Suprapubic skin (tissue), 4 donors: Measurements from ENCODE around the gene FAM181B.

Experiments
- EP300 ChIP-seq: sonication (generic); formaldehyde crosslinking; IDR thresholded peaks from one replicate; pipeline ENCODE4 v1.6.1; 2017; ENCODE audit warnings: antibody characterized with exemption
- POLR2A ChIP-seq, 2 donors: fragments of 450-650 bp; IDR thresholded peaks; one replicate each; pipeline ENCODE4 v1.6.1; 2017; ENCODE audit warnings: antibody characterized with exemption in 2 of 2, mild to moderate bottlenecking in 2 of 2, moderate library complexity in 2 of 2
- POLR2AphosphoS5 ChIP-seq, 3 donors: sonication (generic); formaldehyde crosslinking; IDR thresholded peaks; one replicate each; pipeline ENCODE4 v1.6.1; 2017; ENCODE audit warnings: antibody characterized with exemption in 3 of 3
- TF ChIP-seq, protein P1 (sequence below), 2 donors: fragments of 200-600 bp in 1 of 2; fragments of 450-650 bp in 1 of 2; sonication (generic) in 1 of 2; IDR thresholded peaks; one replicate each; pipeline ENCODE4 v1.5.1; 2016 to 2019; ENCODE audit warnings: antibody characterized with exemption in 2 of 2, mild to moderate bottlenecking in 1 of 2, moderate library complexity in 1 of 2

DNA sequence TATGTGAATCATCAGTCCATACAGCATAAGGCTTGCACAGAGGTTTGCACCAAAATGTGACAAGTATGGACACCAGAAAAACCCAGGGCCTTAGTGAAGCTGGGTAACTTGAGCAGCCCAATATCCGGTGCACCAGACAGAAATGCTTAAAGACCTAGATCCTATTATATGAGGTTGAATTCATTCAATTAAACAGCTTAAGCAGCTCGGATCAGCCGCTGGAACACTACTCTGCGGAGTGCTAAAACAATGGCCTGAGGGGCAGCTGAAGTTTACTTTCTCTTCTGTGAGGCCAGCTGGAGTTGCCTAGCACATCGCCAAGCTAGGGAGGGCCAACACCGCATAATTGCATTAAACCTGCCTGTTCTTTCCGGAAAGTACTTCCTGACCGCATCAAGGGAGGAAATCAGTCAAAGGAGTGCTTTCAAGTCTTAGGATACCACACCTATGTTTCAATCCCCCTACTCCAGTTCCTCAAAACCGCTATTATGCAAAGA is 17.0 kb upstream of the FAM181B start:
- TF ChIP-seq, protein P1, sequence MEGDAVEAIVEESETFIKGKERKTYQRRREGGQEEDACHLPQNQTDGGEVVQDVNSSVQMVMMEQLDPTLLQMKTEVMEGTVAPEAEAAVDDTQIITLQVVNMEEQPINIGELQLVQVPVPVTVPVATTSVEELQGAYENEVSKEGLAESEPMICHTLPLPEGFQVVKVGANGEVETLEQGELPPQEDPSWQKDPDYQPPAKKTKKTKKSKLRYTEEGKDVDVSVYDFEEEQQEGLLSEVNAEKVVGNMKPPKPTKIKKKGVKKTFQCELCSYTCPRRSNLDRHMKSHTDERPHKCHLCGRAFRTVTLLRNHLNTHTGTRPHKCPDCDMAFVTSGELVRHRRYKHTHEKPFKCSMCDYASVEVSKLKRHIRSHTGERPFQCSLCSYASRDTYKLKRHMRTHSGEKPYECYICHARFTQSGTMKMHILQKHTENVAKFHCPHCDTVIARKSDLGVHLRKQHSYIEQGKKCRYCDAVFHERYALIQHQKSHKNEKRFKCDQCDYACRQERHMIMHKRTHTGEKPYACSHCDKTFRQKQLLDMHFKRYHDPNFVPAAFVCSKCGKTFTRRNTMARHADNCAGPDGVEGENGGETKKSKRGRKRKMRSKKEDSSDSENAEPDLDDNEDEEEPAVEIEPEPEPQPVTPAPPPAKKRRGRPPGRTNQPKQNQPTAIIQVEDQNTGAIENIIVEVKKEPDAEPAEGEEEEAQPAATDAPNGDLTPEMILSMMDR (IDR thresholded peaks at IDR 0.05) = no peak
- TF ChIP-seq POLR2A (IDR thresholded peaks at IDR 0.05) (no peak), POLR2AphosphoS5 (IDR thresholded peaks at IDR 0.05) (no peak), EP300 (no peak)
